ENCODE measurements around the gene LIPA. TPM values are rescaled to one million over a fixed set of nuclear protein-coding genes. Genes with fewer than 3 reads are reported as not detected.
"Not testable (repeated sequence)": the region's sequence is repeated elsewhere in the genome, so short reads cannot be mapped to it uniquely, and the experiment has no call there.

The LIPA gene
- total RNA-seq, 4 donors from 2014 or later: 12.5 to 22.8 (median 18.0) TPM

GRCh38 chr10:89202033-89202425 lies 49.5 kb downstream of the LIPA start:
- intact Hi-C loops (cut with DNase I; ENCODE audit: low total_unique reads): no loop called here
- TF ChIP-seq CTCF (IDR thresholded peaks at IDR 0.05) (no peak), POLR2A (IDR thresholded peaks at IDR 0.05) (no peak)
- DNase-seq (ENCODE audit: low spot score in 2 of 2): no peak
- H3K4me3 ChIP-seq (ENCODE audit: low read depth, poor library complexity, severe bottlenecking): no peak overlapping the region
- WGBS, 2 donors: 42 to 69% methylated on average over 2 of the region's 2 CpGs

- WGBS, 2 donors: 46 to 62% methylated on average over 7 of the region's 7 CpGs
- intact Hi-C loops (cut with DNase I; ENCODE audit: low total_unique reads): no loop called here
- no peak for DNase-seq (ENCODE audit: low spot score in 2 of 2)
- TF ChIP-seq CTCF (IDR thresholded peaks at IDR 0.05): no peak
- TF ChIP-seq POLR2A (IDR thresholded peaks at IDR 0.05): no peak
- no peak overlapping the region for H3K4me3 ChIP-seq (ENCODE audit: low read depth, poor library complexity, severe bottlenecking)
Measured at GRCh38 chr10:89201345-89202032, 50.1 kb downstream of the LIPA start.

GRCh38 chr10:89197473-89197872 lies 54.1 kb downstream of the LIPA start:
- intact Hi-C loops (cut with DNase I; ENCODE audit: low total_unique reads): no loop called here
- no peak for DNase-seq (ENCODE audit: low spot score in 2 of 2)
- 72 to 74% methylated on average over 4 of the region's 4 CpGs for WGBS, 2 donors
- no peak for TF ChIP-seq POLR2A (IDR thresholded peaks at IDR 0.05)
- TF ChIP-seq CTCF (IDR thresholded peaks at IDR 0.05): no peak
- no peak overlapping the region for H3K4me3 ChIP-seq (ENCODE audit: low read depth, poor library complexity, severe bottlenecking)

GRCh38 chr10:89191301-89191700 lies 60.3 kb downstream of the LIPA start:
- DNase-seq (ENCODE audit: low spot score in 2 of 2); intact Hi-C loops (cut with DNase I; ENCODE audit: low total_unique reads); H3K4me3 ChIP-seq (ENCODE audit: low read depth, poor library complexity, severe bottlenecking): not testable (repeated sequence)
- 92 to 93% methylated on average over 3 of the region's 3 CpGs for WGBS, 2 donors

- H3K4me3 ChIP-seq (ENCODE audit: low read depth, poor library complexity, severe bottlenecking): no peak overlapping the region
- intact Hi-C loops (cut with DNase I; ENCODE audit: low total_unique reads): no loop called here
- WGBS, 2 donors: 93 to 95% methylated on average over 2 of the region's 2 CpGs
- DNase-seq (ENCODE audit: low spot score in 2 of 2): no peak
- TF ChIP-seq POLR2A (IDR thresholded peaks at IDR 0.05): no peak
- no peak for TF ChIP-seq CTCF (IDR thresholded peaks at IDR 0.05)
Measured at GRCh38 chr10:89189211-89189734, 62.3 kb downstream of the LIPA start.

- no peak overlapping the region for H3K4me3 ChIP-seq (ENCODE audit: low read depth, poor library complexity, severe bottlenecking)
- DNase-seq (ENCODE audit: low spot score in 2 of 2): no peak
- TF ChIP-seq POLR2A (IDR thresholded peaks at IDR 0.05) (no peak), CTCF (IDR thresholded peaks at IDR 0.05) (no peak)
- intact Hi-C loops (cut with DNase I; ENCODE audit: low total_unique reads): no loop called here
Measured at GRCh38 chr10:89185658-89186057, 65.9 kb downstream of the LIPA start.
